ENCODE results near the gene IBTK.

DNA sequence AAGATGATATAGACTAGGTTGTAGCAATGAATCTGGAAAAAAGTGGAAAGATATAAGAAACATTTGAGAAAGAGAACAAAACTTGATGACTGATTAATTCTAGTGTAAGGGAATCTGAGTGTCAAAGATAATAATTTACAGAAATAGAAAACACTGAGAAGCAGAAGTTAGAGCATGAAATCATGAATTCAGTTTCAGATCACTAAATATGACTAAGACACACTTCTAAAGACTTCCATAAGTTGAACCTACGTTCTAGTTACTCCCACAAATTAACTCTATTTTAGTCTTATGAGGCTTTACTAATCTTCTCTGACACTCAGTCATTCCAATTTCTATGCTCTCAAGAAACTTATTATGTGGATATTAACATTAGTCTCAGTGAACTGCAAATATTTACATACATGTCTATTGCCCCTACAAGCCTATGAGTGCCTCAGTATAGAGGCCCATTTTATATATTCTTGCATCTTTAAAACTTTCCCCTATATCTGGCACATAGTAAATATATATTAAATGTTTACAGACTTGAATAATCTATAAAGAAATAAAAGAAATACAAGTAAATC, 30.4 kb downstream of the IBTK start:
- TF ChIP-seq POLR2A (IDR thresholded peaks at IDR 0.05) (no peak), POLR2AphosphoS5 (IDR thresholded peaks at IDR 0.05) (no peak)
